GM13976 (cell line): ENCODE data around the gene ANKDD1A.

ENCODE experiments used
- DNase-seq: peaks from one replicate; pipeline ENCODE4 v3.0.0; 2012; ENCODE audit warnings: low spot score
- in situ Hi-C: fragments of 300-500 bp; cut with MboI; formaldehyde crosslinking; loops from one replicate; pipeline ENCODE4 v1.12.0; 2022; ENCODE audit warnings: low sequenced_read_pairs, mixed read lengths, inconsistent platforms; ENCODE audit not compliant: unreplicated experiment
- TF ChIP-seq, protein P1 (sequence below): IDR thresholded peaks from 2 replicates; pipeline ENCODE4 v1.5.1; 2012; ENCODE audit warnings: borderline replicate concordance, mild to moderate bottlenecking; ENCODE audit not compliant: insufficient read depth; ENCODE audit errors: extremely low read depth, missing control alignments, control extremely low read depth

Gene ANKDD1A

DNA sequence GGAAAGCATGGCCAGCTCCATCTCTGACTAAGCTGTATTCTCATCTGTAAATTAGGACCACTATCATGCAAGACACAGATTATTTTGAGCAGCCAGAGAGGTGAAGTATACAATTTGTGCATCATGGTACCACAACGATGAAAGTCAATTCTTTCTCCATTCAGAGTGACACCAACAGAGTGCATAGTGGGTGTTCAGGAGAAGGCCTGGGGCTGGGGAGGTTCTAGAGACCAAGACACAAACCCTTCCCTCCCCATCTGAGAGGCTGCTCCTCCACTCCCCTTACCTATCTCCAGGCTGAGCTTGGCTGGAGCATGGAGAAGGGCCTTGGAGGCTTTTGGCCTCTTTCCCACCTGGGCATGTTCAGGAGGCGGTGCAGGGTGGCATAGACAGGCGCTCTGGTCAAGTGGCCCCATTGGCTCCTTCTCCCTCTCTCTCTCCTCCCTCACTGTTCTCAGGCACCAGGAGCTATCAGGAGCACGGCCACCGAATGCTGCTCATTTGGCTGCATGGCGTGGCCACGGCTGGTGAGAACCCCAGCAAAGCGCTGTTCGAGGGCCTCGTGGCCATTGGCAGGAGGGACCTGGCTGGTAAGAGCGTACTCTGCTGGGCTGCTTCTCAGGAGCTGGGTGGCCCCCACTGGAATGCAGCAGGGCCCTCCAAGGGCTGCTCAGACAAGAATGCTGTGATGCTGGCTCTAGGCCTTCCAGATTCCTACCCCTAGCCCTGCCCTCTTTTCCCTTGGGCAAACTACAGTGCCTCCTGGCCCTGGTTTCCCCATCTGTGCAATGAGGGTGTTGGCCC lies 37.9 kb downstream of the ANKDD1A start:
- no peak for DNase-seq
- in situ Hi-C loops = no loop called here
- TF ChIP-seq, protein P1, sequence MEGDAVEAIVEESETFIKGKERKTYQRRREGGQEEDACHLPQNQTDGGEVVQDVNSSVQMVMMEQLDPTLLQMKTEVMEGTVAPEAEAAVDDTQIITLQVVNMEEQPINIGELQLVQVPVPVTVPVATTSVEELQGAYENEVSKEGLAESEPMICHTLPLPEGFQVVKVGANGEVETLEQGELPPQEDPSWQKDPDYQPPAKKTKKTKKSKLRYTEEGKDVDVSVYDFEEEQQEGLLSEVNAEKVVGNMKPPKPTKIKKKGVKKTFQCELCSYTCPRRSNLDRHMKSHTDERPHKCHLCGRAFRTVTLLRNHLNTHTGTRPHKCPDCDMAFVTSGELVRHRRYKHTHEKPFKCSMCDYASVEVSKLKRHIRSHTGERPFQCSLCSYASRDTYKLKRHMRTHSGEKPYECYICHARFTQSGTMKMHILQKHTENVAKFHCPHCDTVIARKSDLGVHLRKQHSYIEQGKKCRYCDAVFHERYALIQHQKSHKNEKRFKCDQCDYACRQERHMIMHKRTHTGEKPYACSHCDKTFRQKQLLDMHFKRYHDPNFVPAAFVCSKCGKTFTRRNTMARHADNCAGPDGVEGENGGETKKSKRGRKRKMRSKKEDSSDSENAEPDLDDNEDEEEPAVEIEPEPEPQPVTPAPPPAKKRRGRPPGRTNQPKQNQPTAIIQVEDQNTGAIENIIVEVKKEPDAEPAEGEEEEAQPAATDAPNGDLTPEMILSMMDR = no peak

DNA sequence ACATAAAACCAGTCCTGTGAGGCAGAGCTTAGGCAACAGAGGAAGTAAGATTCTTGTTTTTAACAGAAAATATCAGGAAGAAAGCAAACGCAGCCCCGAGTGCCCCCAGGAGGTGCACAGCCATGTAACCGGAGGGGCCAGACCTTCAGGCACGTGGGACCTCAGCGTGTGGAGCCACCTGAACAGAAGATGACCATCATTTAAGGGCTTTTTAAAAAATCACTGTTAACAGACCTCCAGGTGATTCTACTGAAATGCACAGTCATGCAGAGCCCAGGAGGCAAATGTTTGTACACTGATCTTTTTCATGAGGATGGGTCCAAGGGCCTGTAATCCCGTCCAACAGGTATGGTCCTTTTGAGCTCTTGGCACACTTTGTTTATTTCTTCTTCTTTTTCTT lies 39.2 kb downstream of the ANKDD1A start:
- no peak for DNase-seq
- in situ Hi-C loops = no loop called here
- TF ChIP-seq, protein P1 = no peak

DNA sequence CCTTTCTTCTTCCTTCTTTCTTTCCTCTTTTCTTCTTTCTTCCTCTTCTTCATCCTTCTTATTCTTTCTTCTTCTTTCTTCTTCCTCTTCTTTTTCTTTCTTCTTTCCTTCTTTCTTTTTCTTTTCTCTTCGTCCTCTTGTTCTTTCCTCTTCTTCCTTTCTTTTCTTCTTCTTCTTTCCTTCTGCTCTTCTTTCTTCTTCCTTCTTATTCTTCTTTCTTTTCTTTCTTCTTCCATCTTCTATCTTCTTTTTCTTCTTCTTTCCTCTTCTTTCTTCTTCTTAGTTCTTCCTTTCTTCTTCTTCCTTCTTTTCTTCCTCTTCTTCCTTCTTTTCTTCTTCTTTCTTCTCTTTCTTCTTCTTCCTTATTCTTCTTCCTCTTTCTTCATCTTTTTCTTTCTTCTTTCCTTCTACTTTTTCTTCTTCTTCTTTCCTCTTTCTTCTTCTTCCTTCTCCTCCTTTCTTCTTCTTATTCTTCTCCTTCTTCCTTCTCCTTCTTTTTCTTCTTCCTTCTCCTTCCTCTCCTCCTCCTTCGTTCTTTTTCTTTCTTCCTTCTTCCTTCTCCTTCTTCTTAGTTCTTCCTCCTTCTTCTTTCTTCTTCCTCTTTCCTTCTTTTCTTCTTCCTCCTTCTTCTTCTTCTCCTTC lies 40.2 kb downstream of the ANKDD1A start:
- in situ Hi-C loops = no loop called here
- TF ChIP-seq, protein P1 = no peak

DNA sequence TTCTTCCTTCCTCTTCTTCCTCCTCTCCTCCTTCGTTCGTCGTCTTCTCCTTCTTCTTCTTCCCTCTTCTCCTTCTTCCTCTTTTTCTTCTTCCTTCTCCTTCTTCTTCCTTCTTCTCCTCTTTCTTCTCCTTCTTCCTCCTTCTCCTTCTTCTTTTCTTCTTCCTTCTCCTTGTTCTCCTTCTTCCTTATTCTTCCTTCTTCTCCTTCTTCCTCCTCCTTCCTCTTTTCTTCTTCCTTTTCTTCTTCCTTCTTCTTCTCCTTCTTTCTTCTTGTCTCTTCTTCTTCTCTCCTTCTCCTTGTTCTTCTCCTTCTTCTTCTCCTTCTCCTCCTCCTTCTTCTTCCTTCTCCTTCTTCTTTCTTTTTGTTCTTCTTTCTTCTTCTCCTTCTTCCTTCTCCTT lies 42.7 kb downstream of the ANKDD1A start:
- DNase-seq = no peak
- in situ Hi-C loops = no loop called here
- TF ChIP-seq, protein P1 = no peak

More for the DNA sequence above, 40.2 kb downstream of the ANKDD1A start:
- no peak for DNase-seq

DNA sequence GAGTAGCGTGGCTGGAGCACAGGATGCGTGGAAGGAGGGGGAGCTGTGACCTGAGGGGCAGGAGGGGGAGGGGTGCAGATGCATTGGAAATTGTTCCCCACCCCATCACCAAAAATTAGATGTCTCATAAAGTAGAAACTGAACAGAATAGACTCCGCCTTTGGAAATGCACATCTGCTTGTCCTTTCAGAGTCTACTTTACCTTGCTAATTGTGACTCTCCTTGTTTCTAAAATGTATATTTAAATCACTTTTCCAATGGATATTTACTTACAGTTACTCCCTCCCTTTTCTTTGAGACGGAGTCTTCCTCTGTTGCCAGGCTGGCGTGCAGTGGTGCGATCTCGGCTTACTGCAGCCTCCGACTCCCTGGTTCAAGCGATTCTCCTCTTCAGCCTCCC lies 47.4 kb downstream of the ANKDD1A start:
- in situ Hi-C loops = no loop called here
- TF ChIP-seq, protein P1 = no peak
- DNase-seq = no peak

DNA sequence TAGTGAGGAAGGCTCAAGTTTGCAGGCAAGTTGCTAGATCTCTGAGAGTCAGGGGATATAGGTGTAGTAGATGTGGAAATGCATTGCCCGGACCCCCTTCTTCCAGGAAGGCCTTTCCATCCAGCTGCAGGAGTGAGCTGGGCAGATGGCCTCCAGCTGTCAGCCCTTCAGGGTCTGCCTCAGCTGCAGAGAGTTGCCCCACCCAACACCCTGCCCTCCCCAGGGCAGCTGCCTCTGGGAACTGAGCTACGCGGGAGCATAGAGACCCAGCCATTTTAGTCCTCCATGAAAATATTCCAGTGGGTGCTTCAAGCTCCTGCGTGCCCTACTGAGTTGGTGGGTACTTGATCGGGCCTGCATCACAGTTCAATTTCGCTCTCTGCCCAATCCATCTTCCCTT lies 48.5 kb downstream of the ANKDD1A start:
- in situ Hi-C loops = no loop called here
- TF ChIP-seq, protein P1 = no peak
- DNase-seq = no peak

DNA sequence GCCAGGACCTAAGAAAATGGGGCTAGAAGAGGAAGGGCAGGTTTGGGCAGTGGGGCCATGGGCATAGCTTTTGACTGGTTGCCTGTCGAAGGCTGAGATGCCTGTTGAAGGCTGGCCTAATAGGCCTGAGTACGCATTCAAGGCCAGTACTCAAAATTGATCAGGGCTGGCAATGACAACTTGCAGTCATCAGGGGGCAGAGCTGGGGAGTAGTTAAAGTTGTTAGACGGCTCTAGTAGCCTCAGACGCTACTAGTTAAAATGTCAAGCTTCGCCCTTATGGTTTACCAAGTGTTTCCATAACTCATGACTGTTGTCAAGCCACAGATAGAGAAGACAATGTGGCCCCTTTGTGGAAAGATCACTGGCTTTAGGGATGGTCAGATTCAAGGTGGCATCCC lies 49.3 kb downstream of the ANKDD1A start:
- no peak for DNase-seq
- TF ChIP-seq, protein P1 = no peak
- in situ Hi-C loops = no loop called here
